HPDE6-E6E7 (cell line): ENCODE measurements around the gene AHRR.
A peak's percentile ranks its signal among the peaks of the same experiment; 100 is the strongest.
"Not testable (repeated sequence)": the region's sequence is repeated elsewhere in the genome, so short reads cannot be mapped to it uniquely, and the experiment has no call there.

Source experiments
- DNase-seq: peaks from one replicate; pipeline ENCODE4 v3.0.0; 2011; ENCODE audit warnings: missing footprints; ENCODE audit errors: extremely low spot score

Gene AHRR

GRCh38 chr5:305459-305858 is 16.1 kb upstream of the AHRR start:
- no peak for DNase-seq

GRCh38 chr5:306011-306805 is 15.3 kb upstream of the AHRR start:
- DNase-seq: no peak

GRCh38 chr5:307306-307705 is 14.2 kb upstream of the AHRR start:
- DNase-seq: no peak

DNA sequence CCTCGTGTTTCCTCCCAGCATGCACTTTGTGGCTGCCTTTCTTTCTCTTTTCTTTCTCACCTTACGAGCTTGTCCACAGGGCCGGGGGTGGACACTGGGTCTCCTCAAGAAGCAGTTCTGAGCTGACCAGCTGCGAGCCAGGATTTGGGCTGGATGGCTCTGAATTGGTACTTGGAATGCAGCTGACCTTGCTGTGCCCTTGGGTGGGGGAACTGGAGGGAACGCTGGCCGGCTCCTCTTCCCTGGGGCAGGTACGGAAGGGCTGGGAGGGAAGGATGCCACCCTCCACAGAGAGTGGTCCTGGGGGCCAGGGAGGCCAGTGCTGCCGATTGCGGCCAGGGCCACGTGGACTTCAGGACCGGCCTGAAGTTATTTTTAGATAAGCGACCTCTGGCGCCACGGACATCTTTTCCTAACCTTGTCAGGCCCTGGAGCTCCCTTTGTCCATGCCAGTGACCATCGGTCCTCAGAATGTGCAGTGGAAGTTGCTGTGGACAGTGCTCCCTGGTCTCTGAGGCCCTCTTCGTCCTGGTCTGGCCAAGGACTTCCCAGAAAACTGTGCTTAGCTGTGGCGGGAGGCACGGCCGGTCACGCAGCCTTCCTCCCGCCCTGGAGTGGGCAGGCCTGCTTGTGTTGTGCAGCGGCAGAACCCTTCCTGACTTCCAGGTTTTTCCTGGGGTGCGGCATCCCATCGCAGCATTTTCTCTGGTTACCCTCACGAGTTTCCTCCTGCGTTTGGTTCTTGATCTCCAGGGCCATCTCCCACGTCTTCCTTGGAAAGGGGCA is 13.5 kb upstream of the AHRR start:
- DNase-seq: no peak

GRCh38 chr5:308672-309271 is 12.7 kb upstream of the AHRR start:
- DNase-seq: no peak

- DNase-seq: not testable (repeated sequence)
These were observed 11.7 kb upstream of the AHRR start for GRCh38 chr5:309831-310230.

- no peak for DNase-seq
These were observed 11.0 kb upstream of the AHRR start for GRCh38 chr5:310516-310915.

GRCh38 chr5:310941-311434 is 10.5 kb upstream of the AHRR start:
- no peak for DNase-seq

GRCh38 chr5:311963-312362 is 9.6 kb upstream of the AHRR start:
- no peak for DNase-seq

DNA sequence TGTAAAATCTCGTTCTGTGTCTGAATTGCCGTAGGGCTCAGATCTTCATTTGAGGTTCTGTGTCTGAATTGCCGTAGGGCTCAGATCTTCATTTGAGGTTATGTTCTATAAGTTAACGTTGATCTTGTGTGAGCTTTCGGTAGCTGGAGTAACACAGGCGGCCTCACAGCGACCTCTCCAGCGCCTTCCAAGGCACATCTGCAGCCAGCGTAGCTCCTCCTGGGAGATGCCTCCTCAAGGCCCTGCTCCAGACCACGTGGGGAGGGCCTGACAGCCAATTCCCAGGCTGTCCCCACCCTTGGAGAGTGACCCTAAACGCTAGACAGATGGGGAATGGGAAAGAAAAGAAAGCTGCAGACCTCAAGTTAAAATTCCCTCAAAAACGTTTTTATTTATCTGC is 8.7 kb upstream of the AHRR start:
- no peak for DNase-seq

DNA sequence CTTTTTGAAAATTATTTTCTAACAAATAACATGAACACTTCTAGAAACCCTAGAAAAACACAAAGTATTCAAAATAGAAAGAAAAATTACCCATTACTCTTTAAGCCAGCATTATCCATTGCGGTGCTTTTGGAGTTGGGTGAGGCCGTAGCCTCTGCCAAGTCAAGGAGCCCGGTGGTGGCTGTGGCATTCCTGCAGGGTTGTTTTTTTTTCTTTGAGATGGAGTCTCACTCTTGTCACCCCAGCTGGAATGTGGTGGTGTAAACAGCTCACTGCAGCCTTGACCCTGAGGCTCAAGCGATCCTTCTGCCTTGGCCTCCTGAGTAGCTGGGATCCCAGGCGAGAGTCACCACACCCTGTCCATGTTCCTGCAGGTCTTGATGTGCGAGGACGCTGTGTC is 8.2 kb upstream of the AHRR start:
- DNase-seq: no peak

GRCh38 chr5:313806-314376 is 7.6 kb upstream of the AHRR start:
- no peak for DNase-seq

DNA sequence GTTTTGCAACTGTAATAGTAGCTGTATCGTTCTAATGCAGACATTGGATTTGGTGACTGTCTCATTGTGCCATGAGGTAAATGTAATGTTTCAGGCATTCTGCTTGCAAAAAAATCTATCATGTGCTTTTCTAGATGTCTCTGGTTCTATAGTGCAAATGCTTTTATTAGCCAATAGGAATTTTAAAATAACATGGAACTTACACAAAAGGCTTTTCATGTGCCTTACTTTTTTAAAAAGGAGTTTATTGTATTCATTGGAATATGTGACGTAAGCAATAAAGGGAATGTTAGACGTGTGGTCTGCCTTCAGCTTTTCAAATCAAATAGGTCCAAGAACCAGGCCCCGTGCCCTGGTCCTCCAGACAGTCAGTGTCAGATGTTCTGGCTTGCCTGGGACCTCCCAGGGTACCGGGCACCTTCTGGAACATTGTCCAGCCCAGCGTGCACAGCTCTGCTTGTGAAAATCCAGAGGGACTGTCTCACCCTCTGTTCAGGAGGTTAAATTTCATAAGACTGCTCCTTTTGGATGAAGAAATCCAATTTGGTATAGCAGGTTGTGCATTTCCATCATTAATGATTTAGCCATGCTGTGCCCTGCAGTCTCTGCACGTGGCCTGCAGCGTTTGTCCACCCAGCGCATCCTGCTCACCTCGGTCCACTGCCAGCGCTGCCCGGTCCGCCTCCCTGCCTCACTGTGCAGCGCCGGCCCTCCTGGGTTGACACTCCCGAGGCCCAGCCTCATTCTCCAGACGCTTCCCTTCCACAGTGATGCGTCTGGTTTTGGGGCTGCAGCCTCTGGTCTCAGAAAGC is 6.6 kb upstream of the AHRR start:
- no peak for DNase-seq

DNA sequence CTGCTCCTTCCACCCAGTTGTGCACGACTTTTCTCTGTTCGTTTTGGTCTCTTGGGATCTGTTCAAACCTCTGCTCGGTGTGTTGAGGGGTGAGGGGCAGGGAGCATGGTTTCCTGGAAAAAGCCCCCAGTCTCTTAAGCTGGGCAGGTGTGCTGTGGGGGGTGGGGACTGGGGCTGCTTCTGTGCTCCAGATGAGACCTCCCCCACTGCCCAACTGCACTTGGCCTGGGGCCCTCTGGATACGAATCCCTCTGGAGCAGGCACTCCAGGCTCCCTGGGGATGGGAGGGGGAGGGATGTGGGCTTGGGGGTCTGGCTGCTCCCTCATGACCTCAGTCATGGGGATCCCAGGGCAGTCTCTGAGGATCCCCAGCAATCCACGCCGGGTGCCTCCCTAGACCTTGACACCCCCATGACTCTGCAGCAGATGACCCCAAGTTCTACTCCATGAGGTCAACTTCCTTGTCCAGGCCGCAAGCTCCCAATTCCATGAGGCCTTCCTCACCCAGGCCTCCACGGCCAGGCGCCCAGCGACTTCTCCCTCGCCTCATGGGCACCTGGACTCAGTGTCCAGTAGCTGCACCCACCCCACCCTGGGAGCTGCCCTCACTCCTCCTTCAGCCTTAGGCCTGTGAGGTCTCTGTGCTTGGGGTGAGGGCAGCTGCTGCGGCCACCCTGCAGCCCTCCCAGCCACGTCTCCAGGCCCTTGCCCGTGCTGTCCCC is 5.9 kb upstream of the AHRR start:
- no peak for DNase-seq

GRCh38 chr5:316210-317085 is 5.1 kb upstream of the AHRR start:
- DNase-seq: no peak

DNA sequence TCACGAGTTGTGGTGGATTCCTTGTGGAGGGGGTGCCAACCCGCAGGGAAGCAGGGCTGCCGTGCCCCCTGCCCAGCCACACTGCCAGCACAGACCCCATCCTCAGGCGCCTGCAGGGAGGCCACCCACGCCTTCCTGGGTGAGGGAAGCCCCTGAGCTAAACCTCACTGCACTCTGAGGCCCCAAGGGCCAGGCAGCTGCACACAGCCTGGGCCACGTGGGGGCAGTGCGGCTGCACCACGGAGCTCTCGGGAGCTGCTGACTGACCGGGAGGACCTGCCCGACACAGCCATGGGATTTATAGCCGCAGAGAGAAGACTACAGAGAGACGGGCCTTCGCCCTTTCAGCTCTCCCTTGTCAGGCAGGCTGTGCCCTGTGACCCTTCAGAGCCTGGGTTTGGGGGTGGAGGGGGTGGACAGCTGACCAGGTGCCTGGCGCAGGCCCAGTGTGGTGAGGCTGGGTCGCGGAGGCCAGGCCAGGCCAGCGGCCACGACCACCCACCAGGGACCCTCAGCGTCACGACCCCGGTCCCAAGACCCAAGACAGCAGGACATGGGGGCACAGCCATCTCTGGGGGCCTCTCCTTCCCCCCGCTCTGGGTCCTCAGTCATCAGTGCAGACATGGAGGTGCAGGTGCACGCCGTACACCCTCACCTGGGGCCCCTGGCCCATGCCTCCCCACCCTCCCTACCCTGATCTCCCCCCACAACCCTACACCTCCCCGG is 4.3 kb upstream of the AHRR start:
- peak; percentile 62 for DNase-seq

DNA sequence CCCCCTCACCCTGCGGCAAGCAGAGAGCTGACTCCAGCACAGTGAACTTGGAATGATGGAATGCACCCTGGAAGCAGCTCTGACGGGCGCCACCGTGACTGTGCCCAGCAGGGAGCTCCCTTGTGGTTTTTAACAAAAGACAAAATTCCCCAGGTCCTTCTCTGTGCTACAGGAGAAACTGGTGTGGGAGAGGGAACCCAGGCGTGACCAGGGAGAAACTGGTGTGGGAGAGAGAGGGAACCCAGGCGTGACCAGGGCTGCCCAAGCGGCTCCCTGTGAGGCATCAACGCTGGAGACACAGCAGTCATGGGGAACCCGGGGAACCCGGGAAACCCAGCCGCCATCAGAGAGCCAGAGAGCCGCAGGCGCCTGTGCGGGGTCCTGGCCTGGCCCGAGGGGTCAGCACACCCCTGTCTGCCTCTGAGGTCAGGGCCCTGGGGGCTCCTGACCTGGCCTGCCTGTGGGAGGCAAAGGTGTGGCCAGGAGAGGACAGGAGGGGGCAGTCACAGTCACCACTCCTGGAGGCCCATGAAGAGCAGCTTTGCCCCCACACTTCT is 3.1 kb upstream of the AHRR start:
- DNase-seq: no peak

- DNase-seq: no peak
These were observed 2.4 kb upstream of the AHRR start for GRCh38 chr5:318931-319601.
